OCI-LY1 (cell line): ENCODE results near the gene FSTL5.

Source experiments
- CTCF ChIP-seq: fragments of 200-600 bp; sonication (generic), shearing (Covaris generic); IDR thresholded peaks from 2 replicates; pipeline ENCODE4 v1.5.1; 2017; ENCODE audit warnings: mild to moderate bottlenecking, antibody characterized with exemption, low read length, moderate library complexity, mixed read lengths
- EZH2 ChIP-seq: fragments of 200-600 bp; sonication (generic), shearing (Covaris generic); IDR thresholded peaks from 2 replicates; pipeline ENCODE4 v1.8.0; 2017; ENCODE audit warnings: borderline replicate concordance, mixed run types, mild to moderate bottlenecking, antibody characterized with exemption, low read length, moderate library complexity, mixed read lengths

GRCh38 chr4:161916035-161916434 is 247.8 kb downstream of the FSTL5 start:
- no peak for TF ChIP-seq CTCF
- no peak for TF ChIP-seq EZH2
